K562 (cell line): ENCODE data around the gene PDLIM7. TPM values are rescaled to one million over a fixed set of nuclear protein-coding genes. Genes with fewer than 3 reads are reported as not detected.

Experiments
- ATF7 ChIP-seq: fragments of 450-650 bp; IDR thresholded peaks from 2 replicates; pipeline ENCODE4 v1.7.1; 2014; ENCODE audit warnings: mild to moderate bottlenecking, moderate library complexity
- CAMTA2 ChIP-seq: fragments of 250-450 bp; sonication (Bioruptor Pico); conservative IDR thresholded peaks from 2 replicates; pipeline ENCODE4 v1.5.1; 2022
- EHMT2 ChIP-seq: fragments of 450-650 bp; IDR thresholded peaks from 2 replicates; pipeline ENCODE4 v1.6.1; 2018; ENCODE audit warnings: antibody characterized with exemption
- FOSL1 ChIP-seq: fragments of 200-800 bp; sonication (Bioruptor generic); conservative IDR thresholded peaks from 2 replicates; pipeline ENCODE4 v1.6.1; 2016; ENCODE audit warnings: missing genetic modification characterization, missing compliant biosample characterization
- FOXA3 ChIP-seq, 2 experiments: fragments of 450-650 bp in 1 of 2; sonication (generic) in 1 of 2; formaldehyde crosslinking; IDR thresholded peaks in 1 of 2; conservative IDR thresholded peaks in 1 of 2; 2 replicates each; pipeline versions ENCODE4 v1.4.0 to v1.8.0; 2020 to 2022; ENCODE audit warnings: mild to moderate bottlenecking in 2 of 2, missing genetic modification reagents in 1 of 2
- GABPA ChIP-seq: fragments of 200-800 bp; sonication (Bioruptor generic); conservative IDR thresholded peaks from 2 replicates; pipeline ENCODE4 v1.6.1; 2016; ENCODE audit warnings: low read depth, missing genetic modification characterization, missing compliant biosample characterization
- HMGN3 ChIP-seq: IDR thresholded peaks from 2 replicates; pipeline ENCODE4 v1.6.1; 2011; ENCODE audit warnings: borderline replicate concordance, low read depth, mild to moderate bottlenecking, mixed read lengths, low read length; ENCODE audit not compliant: insufficient read length; ENCODE audit errors: extremely low read depth
- HNRNPH1 ChIP-seq: fragments of 200-400 bp; formaldehyde crosslinking; optimal IDR thresholded peaks from 2 replicates; pipeline ENCODE3; 2017; ENCODE audit warnings: low read depth, mild to moderate bottlenecking, low read length, moderate library complexity
- HNRNPUL1 ChIP-seq: fragments of 200-400 bp; formaldehyde crosslinking; IDR thresholded peaks from 2 replicates; pipeline ENCODE4 v1.6.1; 2017; ENCODE audit warnings: low read length
- KDM1A ChIP-seq, 2 experiments: fragments of 450-650 bp; IDR thresholded peaks; 2 replicates each; pipeline ENCODE4 v1.6.1; 2016; ENCODE audit warnings: mild to moderate bottlenecking in 2 of 2
- KLF1 ChIP-seq: fragments of 450-650 bp; IDR thresholded peaks from 2 replicates; pipeline ENCODE4 v1.6.1; 2016; ENCODE audit warnings: missing genetic modification characterization, missing compliant biosample characterization
- PTBP1 ChIP-seq: fragments of 200-400 bp; formaldehyde crosslinking; IDR thresholded peaks from 2 replicates; pipeline ENCODE4 v1.6.1; 2017; ENCODE audit warnings: low read depth, low read length
- PURB ChIP-seq: sonication (generic); formaldehyde crosslinking; IDR thresholded peaks from 2 replicates; pipeline ENCODE4 v1.9.0; 2021; ENCODE audit warnings: low read depth, mild to moderate bottlenecking, missing genetic modification reagents
- SIRT6 ChIP-seq: IDR thresholded peaks from one replicate; pipeline ENCODE4 v1.6.1; 2012; ENCODE audit warnings: low read depth, mild to moderate bottlenecking, control low read depth, inconsistent platforms, low read length, moderate library complexity
- TRIM24 ChIP-seq, 2 experiments: fragments of 450-650 bp; IDR thresholded peaks; 2 replicates each; pipeline ENCODE4 v1.6.1; 2016
- ZFX ChIP-seq: sonication (generic); formaldehyde crosslinking; IDR thresholded peaks from 2 replicates; pipeline ENCODE4 v1.8.0; 2022; ENCODE audit warnings: mild to moderate bottlenecking, missing genetic modification reagents, moderate library complexity
- polyA plus RNA-seq, 8 experiments: library from polyadenylated mRNA; depleted of rRNA in 4 of 8; stranded (reverse) in 5 of 8; unstranded in 3 of 8; fragments of >200 nt; fragmentation: Nextera tagmentation in 2 of 8; fragmentation: Illumina TruSeq in 1 of 8; extraction: Ambion mirVana in 2 of 8; extraction: Trizol in 1 of 8; gene quantifications; 2 replicates each; pipeline versions ENCODE4 v1.2.1 to v1.2.3, GENCODE V29; 2011 to 2014; ENCODE audit warnings: inconsistent platforms in 1 of 8, missing spikeins in 1 of 8
- total RNA-seq, 7 experiments: library from RNA; depleted of rRNA in 6 of 7; stranded (reverse); fragments of >200 nt in 6 of 7; fragmentation: Illumina TruSeq in 2 of 7; extraction: Trizol in 2 of 7; gene quantifications; 2 replicates each; pipeline versions ENCODE4 v1.2.1 to v1.2.3, GENCODE V29; 2011 to 2021; ENCODE audit warnings: low replicate concordance in 1 of 7
- TF ChIP-seq, protein P1 (sequence below): fragments of 450-650 bp; IDR thresholded peaks from 2 replicates; pipeline ENCODE4 v1.6.1; 2017; ENCODE audit warnings: antibody characterized with exemption
- TF ChIP-seq, protein P2 (sequence below): fragments of 450-650 bp; formaldehyde crosslinking; IDR thresholded peaks from 2 replicates; pipeline ENCODE4 v1.4.0; 2022; ENCODE audit warnings: mild to moderate bottlenecking, moderate library complexity
- TF ChIP-seq, protein P3 (sequence below): fragments of 450-650 bp; IDR thresholded peaks from 2 replicates; pipeline ENCODE4 v1.6.1; 2018; ENCODE audit warnings: mild to moderate bottlenecking, low read depth; ENCODE audit not compliant: partially characterized antibody
- TF ChIP-seq, protein P4 (sequence below): fragments of 250-450 bp; sonication (Bioruptor Pico); IDR thresholded peaks from 2 replicates; pipeline ENCODE4 v1.8.0; 2022; ENCODE audit warnings: inconsistent platforms
- TF ChIP-seq, protein P5 (sequence below): sonication (generic); formaldehyde crosslinking; IDR thresholded peaks from 2 replicates; pipeline ENCODE4 v1.8.0; 2022; ENCODE audit warnings: mild to moderate bottlenecking, missing genetic modification reagents

PDLIM7 gene
- total and polyA plus RNA-seq, 9 of the 15 experiments (the other 6 are each of a cell fraction or from before 2014, with no cell fraction given), result 2.1 to 124 (median 32.6) TPM

DNA sequence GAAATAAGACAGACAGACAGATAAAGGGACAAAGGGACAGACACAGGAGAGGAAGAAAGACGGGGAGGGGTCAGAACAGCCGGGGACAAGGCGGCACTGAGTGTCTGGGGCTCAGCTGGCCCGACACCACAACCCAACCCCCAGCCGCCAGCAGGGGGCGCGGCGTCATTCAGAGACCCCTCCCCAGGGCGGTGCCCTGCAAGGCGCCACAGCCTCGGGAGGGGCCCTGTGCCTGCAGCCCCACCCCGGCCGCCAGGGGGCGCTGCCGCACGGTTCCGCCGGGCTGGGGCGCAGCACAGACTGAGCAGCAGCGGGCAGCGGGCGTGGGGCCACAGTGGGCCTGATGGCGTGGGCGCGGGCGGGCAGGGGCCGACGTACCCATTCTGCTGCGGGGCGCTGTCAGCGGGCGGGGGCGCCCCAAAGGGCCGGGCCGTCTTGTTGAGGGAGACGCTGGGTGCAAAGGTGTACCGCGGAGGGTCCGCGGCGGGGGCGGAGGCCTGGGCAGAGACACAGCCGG is 5.9 kb downstream of the PDLIM7 start (continued):
- TF ChIP-seq ZFX (CRISPR knock-in tag), result 0 out of 2 replicates have a peak, but pooled peaks have one; percentile 42
- TF ChIP-seq, protein P1, sequence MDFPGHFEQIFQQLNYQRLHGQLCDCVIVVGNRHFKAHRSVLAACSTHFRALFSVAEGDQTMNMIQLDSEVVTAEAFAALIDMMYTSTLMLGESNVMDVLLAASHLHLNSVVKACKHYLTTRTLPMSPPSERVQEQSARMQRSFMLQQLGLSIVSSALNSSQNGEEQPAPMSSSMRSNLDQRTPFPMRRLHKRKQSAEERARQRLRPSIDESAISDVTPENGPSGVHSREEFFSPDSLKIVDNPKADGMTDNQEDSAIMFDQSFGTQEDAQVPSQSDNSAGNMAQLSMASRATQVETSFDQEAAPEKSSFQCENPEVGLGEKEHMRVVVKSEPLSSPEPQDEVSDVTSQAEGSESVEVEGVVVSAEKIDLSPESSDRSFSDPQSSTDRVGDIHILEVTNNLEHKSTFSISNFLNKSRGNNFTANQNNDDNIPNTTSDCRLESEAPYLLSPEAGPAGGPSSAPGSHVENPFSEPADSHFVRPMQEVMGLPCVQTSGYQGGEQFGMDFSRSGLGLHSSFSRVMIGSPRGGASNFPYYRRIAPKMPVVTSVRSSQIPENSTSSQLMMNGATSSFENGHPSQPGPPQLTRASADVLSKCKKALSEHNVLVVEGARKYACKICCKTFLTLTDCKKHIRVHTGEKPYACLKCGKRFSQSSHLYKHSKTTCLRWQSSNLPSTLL, result no peak
- no peak for TF ChIP-seq HNRNPUL1
- no peak for TF ChIP-seq FOXA3 (CRISPR knock-in tag; conservative IDR thresholded peaks at IDR 0.05 in 1 of 2, IDR thresholded peaks at IDR 0.05 in 1 of 2)
- TF ChIP-seq, protein P2, sequence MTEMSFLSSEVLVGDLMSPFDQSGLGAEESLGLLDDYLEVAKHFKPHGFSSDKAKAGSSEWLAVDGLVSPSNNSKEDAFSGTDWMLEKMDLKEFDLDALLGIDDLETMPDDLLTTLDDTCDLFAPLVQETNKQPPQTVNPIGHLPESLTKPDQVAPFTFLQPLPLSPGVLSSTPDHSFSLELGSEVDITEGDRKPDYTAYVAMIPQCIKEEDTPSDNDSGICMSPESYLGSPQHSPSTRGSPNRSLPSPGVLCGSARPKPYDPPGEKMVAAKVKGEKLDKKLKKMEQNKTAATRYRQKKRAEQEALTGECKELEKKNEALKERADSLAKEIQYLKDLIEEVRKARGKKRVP, result no peak
- TF ChIP-seq, protein P3, sequence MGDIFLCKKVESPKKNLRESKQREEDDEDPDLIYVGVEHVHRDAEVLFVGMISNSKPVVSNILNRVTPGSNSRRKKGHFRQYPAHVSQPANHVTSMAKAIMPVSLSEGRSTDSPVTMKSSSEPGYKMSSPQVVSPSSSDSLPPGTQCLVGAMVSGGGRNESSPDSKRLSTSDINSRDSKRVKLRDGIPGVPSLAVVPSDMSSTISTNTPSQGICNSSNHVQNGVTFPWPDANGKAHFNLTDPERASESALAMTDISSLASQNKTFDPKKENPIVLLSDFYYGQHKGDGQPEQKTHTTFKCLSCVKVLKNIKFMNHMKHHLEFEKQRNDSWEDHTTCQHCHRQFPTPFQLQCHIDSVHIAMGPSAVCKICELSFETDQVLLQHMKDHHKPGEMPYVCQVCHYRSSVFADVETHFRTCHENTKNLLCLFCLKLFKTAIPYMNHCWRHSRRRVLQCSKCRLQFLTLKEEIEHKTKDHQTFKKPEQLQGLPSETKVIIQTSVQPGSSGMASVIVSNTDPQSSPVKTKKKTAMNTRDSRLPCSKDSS, result no peak
- TF ChIP-seq EHMT2, result no peak
- no peak for TF ChIP-seq CAMTA2 (CRISPR knock-in tag)
- TF ChIP-seq TRIM24 (IDR thresholded peaks at IDR 0.05), result no peak
- TF ChIP-seq PURB (CRISPR knock-in tag), result no peak
- TF ChIP-seq, protein P4, sequence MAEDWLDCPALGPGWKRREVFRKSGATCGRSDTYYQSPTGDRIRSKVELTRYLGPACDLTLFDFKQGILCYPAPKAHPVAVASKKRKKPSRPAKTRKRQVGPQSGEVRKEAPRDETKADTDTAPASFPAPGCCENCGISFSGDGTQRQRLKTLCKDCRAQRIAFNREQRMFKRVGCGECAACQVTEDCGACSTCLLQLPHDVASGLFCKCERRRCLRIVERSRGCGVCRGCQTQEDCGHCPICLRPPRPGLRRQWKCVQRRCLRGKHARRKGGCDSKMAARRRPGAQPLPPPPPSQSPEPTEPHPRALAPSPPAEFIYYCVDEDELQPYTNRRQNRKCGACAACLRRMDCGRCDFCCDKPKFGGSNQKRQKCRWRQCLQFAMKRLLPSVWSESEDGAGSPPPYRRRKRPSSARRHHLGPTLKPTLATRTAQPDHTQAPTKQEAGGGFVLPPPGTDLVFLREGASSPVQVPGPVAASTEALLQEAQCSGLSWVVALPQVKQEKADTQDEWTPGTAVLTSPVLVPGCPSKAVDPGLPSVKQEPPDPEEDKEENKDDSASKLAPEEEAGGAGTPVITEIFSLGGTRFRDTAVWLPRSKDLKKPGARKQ (CRISPR knock-in tag), result no peak
- peak; percentile 86 for TF ChIP-seq HMGN3
- peak; percentile 95 for TF ChIP-seq KLF1 (tag)
- peak; percentile 66 for TF ChIP-seq ATF7
- TF ChIP-seq SIRT6, result no peak
- TF ChIP-seq, protein P5, sequence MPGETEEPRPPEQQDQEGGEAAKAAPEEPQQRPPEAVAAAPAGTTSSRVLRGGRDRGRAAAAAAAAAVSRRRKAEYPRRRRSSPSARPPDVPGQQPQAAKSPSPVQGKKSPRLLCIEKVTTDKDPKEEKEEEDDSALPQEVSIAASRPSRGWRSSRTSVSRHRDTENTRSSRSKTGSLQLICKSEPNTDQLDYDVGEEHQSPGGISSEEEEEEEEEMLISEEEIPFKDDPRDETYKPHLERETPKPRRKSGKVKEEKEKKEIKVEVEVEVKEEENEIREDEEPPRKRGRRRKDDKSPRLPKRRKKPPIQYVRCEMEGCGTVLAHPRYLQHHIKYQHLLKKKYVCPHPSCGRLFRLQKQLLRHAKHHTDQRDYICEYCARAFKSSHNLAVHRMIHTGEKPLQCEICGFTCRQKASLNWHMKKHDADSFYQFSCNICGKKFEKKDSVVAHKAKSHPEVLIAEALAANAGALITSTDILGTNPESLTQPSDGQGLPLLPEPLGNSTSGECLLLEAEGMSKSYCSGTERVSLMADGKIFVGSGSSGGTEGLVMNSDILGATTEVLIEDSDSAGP (CRISPR knock-in tag), result no peak
- no peak for TF ChIP-seq HNRNPH1
- no peak for TF ChIP-seq PTBP1
- no peak for TF ChIP-seq GABPA (tag)
- no peak for TF ChIP-seq FOSL1 (tag)
- TF ChIP-seq KDM1A (IDR thresholded peaks at IDR 0.05), result no peak
